GM19099 (cell line): ENCODE data around the gene TRAPPC6A.

Experiments used
- POLR2A ChIP-seq: IDR thresholded peaks from 3 replicates; pipeline ENCODE4 v1.6.1; 2011; ENCODE audit warnings: low read depth; ENCODE audit not compliant: insufficient read length; ENCODE audit errors: extremely low read depth

The TRAPPC6A gene

GRCh38 chr19:45118106-45118505 lies 59.9 kb downstream of the TRAPPC6A start:
- no peak for TF ChIP-seq POLR2A

- TF ChIP-seq POLR2A = no peak
These were observed 60.4 kb downstream of the TRAPPC6A start for GRCh38 chr19:45117671-45118070.

- TF ChIP-seq POLR2A = no peak
These were observed 60.9 kb downstream of the TRAPPC6A start for GRCh38 chr19:45117167-45117594.

GRCh38 chr19:45115809-45116615 lies 62.0 kb downstream of the TRAPPC6A start:
- TF ChIP-seq POLR2A = no peak

- no peak for TF ChIP-seq POLR2A
These were observed 63.9 kb downstream of the TRAPPC6A start for GRCh38 chr19:45114116-45114515.

- TF ChIP-seq POLR2A = no peak
These were observed 64.4 kb downstream of the TRAPPC6A start for GRCh38 chr19:45113628-45114027.
